GM13976 (cell line): ENCODE data around the gene LMX1A.

ENCODE experiments used
- DNase-seq: peaks from one replicate; pipeline ENCODE4 v3.0.0; 2012; ENCODE audit warnings: low spot score
- CTCF ChIP-seq: IDR thresholded peaks from 2 replicates; pipeline ENCODE4 v1.5.1; 2012; ENCODE audit warnings: borderline replicate concordance, mild to moderate bottlenecking; ENCODE audit not compliant: insufficient read depth; ENCODE audit errors: extremely low read depth, missing control alignments, control extremely low read depth
- in situ Hi-C: fragments of 300-500 bp; cut with MboI; formaldehyde crosslinking; loops from one replicate; pipeline ENCODE4 v1.12.0; 2022; ENCODE audit warnings: low sequenced_read_pairs, mixed read lengths, inconsistent platforms; ENCODE audit not compliant: unreplicated experiment

Gene LMX1A

GRCh38 chr1:165169028-165169427, 187.5 kb downstream of the LMX1A start:
- TF ChIP-seq CTCF, result no peak
- in situ Hi-C loops, result no loop called here
- DNase-seq, result no peak

- no peak for TF ChIP-seq CTCF
- in situ Hi-C loops, result no loop called here
- DNase-seq, result no peak
Measured at GRCh38 chr1:165168467-165168866, 188.0 kb downstream of the LMX1A start.

GRCh38 chr1:165162671-165163241, 193.8 kb downstream of the LMX1A start:
- no peak for DNase-seq
- TF ChIP-seq CTCF, result no peak
- in situ Hi-C loops, result no loop called here

GRCh38 chr1:165161130-165161529, 195.4 kb downstream of the LMX1A start:
- DNase-seq, result no peak
- in situ Hi-C loops, result no loop called here

GRCh38 chr1:165153182-165153581, 203.3 kb downstream of the LMX1A start:
- in situ Hi-C loops, result no loop called here
- no peak for DNase-seq
- TF ChIP-seq CTCF, result no peak

More at GRCh38 chr1:165161130-165161529, 195.4 kb downstream of the LMX1A start:
- TF ChIP-seq CTCF, result no peak

- in situ Hi-C loops, result no loop called here
- DNase-seq, result no peak
- TF ChIP-seq CTCF, result no peak
Measured at GRCh38 chr1:165152727-165153126, 203.8 kb downstream of the LMX1A start.

GRCh38 chr1:165152109-165152508, 204.4 kb downstream of the LMX1A start:
- DNase-seq, result no peak
- in situ Hi-C loops, result no loop called here
- TF ChIP-seq CTCF, result no peak
